GM12878 (cell line): ENCODE results near the gene GGT5. TPM values are rescaled to one million over a fixed set of nuclear protein-coding genes. Genes with fewer than 3 reads are reported as not detected.

Experiments
- ATAC-seq: fragments of 200-7000 bp; cut with Tn5 transposase; 3 replicates; pipeline ENCODE4 v1.9.1; 2020; ENCODE audit warnings: mild to moderate bottlenecking, moderate library complexity
- BruUV-seq: library from RNA; stranded (reverse); fragments of 400-500 nt; replicated peaks from 2 replicates; lab custom pipeline; 2021; lab: Mats Ljungman, UMichigan
- CTCF ChIA-PET: fragments of 300-600 bp; sonication (Branson Sonifier 250); formaldehyde crosslinking; extraction: SDS; loops from one replicate; lab custom pipeline; 2021; ENCODE audit warnings: inconsistent platforms; lab: Yijun Ruan, JAX
- POLR2A ChIA-PET: fragments of 350-600 bp; formaldehyde crosslinking; extraction: SDS; loops from one replicate; lab custom pipeline; 2021; ENCODE audit warnings: inconsistent platforms; lab: Charles Lee
- RAD21 ChIA-PET: fragments of 300-600 bp; sonication (Branson Sonifier 250); formaldehyde crosslinking; loops from one replicate; lab custom pipeline; 2023; ENCODE audit warnings: antibody characterized with exemption; ENCODE audit not compliant: unreplicated experiment; lab: Charles Lee
- SMC1A ChIA-PET: fragments of 300-600 bp; sonication (Branson Sonifier 250); formaldehyde crosslinking; loops from one replicate; lab custom pipeline; 2023; ENCODE audit not compliant: unreplicated experiment, uncharacterized antibody; lab: Charles Lee
- DNase-seq: peaks from one replicate; pipeline ENCODE4 v3.0.0-alpha.2; 2011; ENCODE audit warnings: low read depth, low spot score
- FAIRE-seq: peaks from 3 replicates; lab custom pipeline; 2011; peaks lifted over from hg19 to GRCh38; lab: Jason Lieb, UNC
- H2AFZ ChIP-seq: 2 replicates; pipeline ENCODE4 v1.6.0; 2011; ENCODE audit warnings: low read depth, low read length, control low read depth; ENCODE audit not compliant: control insufficient read depth
- H3K27ac ChIP-seq: 2 replicates; pipeline ENCODE4 v1.5.1; 2011; ENCODE audit warnings: control low read depth; ENCODE audit not compliant: control insufficient read depth, insufficient read depth
- H3K27me3 ChIP-seq, 2 experiments: replicated peaks in 1 of 2; 2 replicates each; pipeline versions ENCODE4 v1.6.0 to v1.6.1; 2011; ENCODE audit warnings: low read length in 1 of 2; ENCODE audit not compliant: control insufficient read depth in 2 of 2, insufficient read depth in 2 of 2
- H3K36me3 ChIP-seq, 2 experiments: 2 replicates each; pipeline ENCODE4 v1.5.1; 2011; ENCODE audit warnings: low read length in 1 of 2; ENCODE audit not compliant: control insufficient read depth in 2 of 2, insufficient read depth in 2 of 2
- H3K4me1 ChIP-seq: 2 replicates; pipeline ENCODE4 v1.6.1; 2011; ENCODE audit warnings: mild to moderate bottlenecking, low read length, moderate library complexity, mixed read lengths; ENCODE audit not compliant: control insufficient read depth, insufficient read depth
- H3K4me2 ChIP-seq: 2 replicates; pipeline ENCODE4 v1.6.0; 2011; ENCODE audit warnings: control low read depth; ENCODE audit not compliant: control insufficient read depth, insufficient read depth
- H3K4me3 ChIP-seq: fragments of 200-600 bp; sonication (generic); 2 replicates; pipeline ENCODE4 v1.5.1; 2016
- H3K79me2 ChIP-seq: 2 replicates; pipeline ENCODE4 v1.6.0; 2011; ENCODE audit warnings: low read length; ENCODE audit not compliant: control insufficient read depth, insufficient read depth
- H3K9ac ChIP-seq: 2 replicates; pipeline ENCODE4 v1.8.0; 2011; ENCODE audit warnings: low read length, control low read depth, mixed read lengths; ENCODE audit not compliant: control insufficient read depth, insufficient read depth
- H3K9me3 ChIP-seq: replicated peaks from 3 replicates; pipeline ENCODE4 v1.5.1; 2011; ENCODE audit warnings: mild to moderate bottlenecking, low read length; ENCODE audit not compliant: control insufficient read depth, insufficient read depth
- H4K20me1 ChIP-seq: 2 replicates; pipeline ENCODE4 v1.6.0; 2011; ENCODE audit not compliant: control insufficient read depth, insufficient read depth
- BCL11A ChIP-seq: IDR thresholded peaks from 2 replicates; pipeline ENCODE4 v1.6.1; 2011; ENCODE audit warnings: low read depth, low read length
- CHD4 ChIP-seq: fragments of 200-600 bp; sonication (generic); IDR thresholded peaks from 2 replicates; pipeline ENCODE4 v1.6.1; 2016; ENCODE audit warnings: mild to moderate bottlenecking
- EGR1 ChIP-seq, 2 experiments: IDR thresholded peaks; 1 replicate in 1 of 2; 2 replicates in 1 of 2; pipeline ENCODE4 v1.6.1; 2011 to 2012; ENCODE audit warnings: low read depth in 2 of 2, low read length in 2 of 2, borderline replicate concordance in 1 of 2, mild to moderate bottlenecking in 1 of 2, moderate library complexity in 1 of 2
- HDAC6 ChIP-seq: fragments of 200-600 bp; sonication (generic); IDR thresholded peaks from one replicate; pipeline ENCODE4 v1.8.0; 2017; ENCODE audit warnings: antibody characterized with exemption; ENCODE audit not compliant: unreplicated experiment
- MAX ChIP-seq: IDR thresholded peaks from 2 replicates; pipeline ENCODE4 v1.6.1; 2012; ENCODE audit warnings: low read depth, low read length, improper control_type of control experiment
- POLR2A ChIP-seq: IDR thresholded peaks from 2 replicates; pipeline ENCODE4 v1.6.1; 2011; ENCODE audit warnings: low read depth, mild to moderate bottlenecking, low read length
- SMAD1 ChIP-seq: fragments of 450-650 bp; IDR thresholded peaks from 2 replicates; pipeline ENCODE4 v1.6.1; 2018; ENCODE audit warnings: mild to moderate bottlenecking, low read depth; ENCODE audit not compliant: partially characterized antibody
- TARDBP ChIP-seq: IDR thresholded peaks from 2 replicates; pipeline ENCODE4 v1.6.1; 2016; ENCODE audit warnings: borderline replicate concordance
- TCF3 ChIP-seq: IDR thresholded peaks from 2 replicates; pipeline ENCODE4 v1.6.1; 2012; ENCODE audit warnings: low read depth, mild to moderate bottlenecking, low read length, borderline replicate concordance; ENCODE audit not compliant: insufficient read depth
- USF2 ChIP-seq: IDR thresholded peaks from 2 replicates; pipeline ENCODE4 v1.6.1; 2011; ENCODE audit warnings: low read depth, low read length, improper control_type of control experiment, borderline replicate concordance
- ZBTB4 ChIP-seq: fragments of 450-650 bp; formaldehyde crosslinking; IDR thresholded peaks from 2 replicates; pipeline ENCODE4 v1.4.0; 2022; ENCODE audit warnings: mild to moderate bottlenecking, moderate library complexity
- WGBS: methylation state at CpG from one replicate; pipeline ENCODE4 v1.1.6; 2016; ENCODE audit warnings: low lambda C conversion rate; ENCODE audit not compliant: insufficient replicate concordance, insufficient coverage; ENCODE audit errors: missing lambda C conversion rate; 5-methylcytosine and 5-hydroxymethylcytosine counted together
- in situ Hi-C: fragments of 300-500 bp; cut with MboI; formaldehyde crosslinking; loops from 9 replicates; pipeline ENCODE4 v1.14.3; 2018; ENCODE audit warnings: mixed read lengths
- intact Hi-C: fragments of 100-400 bp; cut with micrococcal nuclease; formaldehyde crosslinking; loops from one replicate; pipeline ENCODE4 v1.14.2; 2022; ENCODE audit not compliant: unreplicated experiment
- polyA plus RNA-seq, 11 experiments: library from polyadenylated mRNA; depleted of rRNA in 4 of 11; unstranded in 6 of 11; stranded (reverse) in 5 of 11; fragments of >200 nt; fragmentation: Nextera tagmentation in 4 of 11; fragmentation: Illumina TruSeq in 1 of 11; extraction: Ambion mirVana in 4 of 11; extraction: Trizol in 1 of 11; gene quantifications; 1 replicate in 1 of 11; 2 replicates in 10 of 11; pipeline versions ENCODE4 v1.2.1 to v1.2.3, GENCODE V29; 2011 to 2016; ENCODE audit warnings: inconsistent platforms in 2 of 11, missing spikeins in 2 of 11, low read depth in 1 of 11
- total RNA-seq, 4 experiments: library from RNA; depleted of rRNA in 3 of 4; stranded (reverse); fragments of >200 nt in 3 of 4; fragmentation: Illumina TruSeq in 1 of 4; extraction: Trizol in 1 of 4; gene quantifications; 2 replicates each; pipeline versions ENCODE4 v1.2.1 to v1.2.3, GENCODE V29; 2013 to 2021

The GGT5 gene
- total and polyA plus RNA-seq, 10 of the 15 experiments (the other 5 are each of a cell fraction or from before 2014, with no cell fraction given), result 0.34 TPM; not detected in 9

GRCh38 chr22:24209687-24210086, 35.2 kb downstream of the GGT5 start:
- TF ChIP-seq MAX (no peak), TARDBP (no peak), TCF3 (no peak), EGR1 (IDR thresholded peaks at IDR 0.05; ENCODE audit: borderline replicate concordance in 1 of 2, low read depth in 2 of 2, low read length in 2 of 2) (no peak), SMAD1 (no peak), CHD4 (no peak), ZBTB4 (CRISPR knock-in tag) (no peak), HDAC6 (no peak), USF2 (no peak), POLR2A (no peak), BCL11A (no peak)

More at GRCh38 chr22:24209687-24210086, 35.2 kb downstream of the GGT5 start:
- intact Hi-C loops, result no loop called here
- ATAC-seq, result no peak
- ChIA-PET RAD21 (no interaction called here), CTCF (interaction anchor here (0.9 to 1.4 kb wide), 2 partner anchors 21 kb away, joined by 4 to 6 read pairs; no protein-coding TSS in a partner anchor), POLR2A (no interaction called here), SMC1A (interaction anchor here (1.0 kb wide), 1 partner anchor 33 kb away, joined by 3 read pairs; no protein-coding TSS in a partner anchor)
- FAIRE-seq, result no peak
- Histone ChIP-seq H2AFZ (no peak overlapping the region), H3K36me3 (no peaks in the 10 kb centered on the region; a peak in 1 of 4 replicates), H3K9me3 (no peaks in the 10 kb centered on the region), H3K4me1 (no peaks in the 10 kb centered on the region), H3K9ac (no peak overlapping the region), H3K4me3 (no peak overlapping the region), H3K27ac (no peak overlapping the region), H3K79me2 (no peaks in the 10 kb centered on the region), H3K4me2 (no peak overlapping the region), H4K20me1 (no peaks in the 10 kb centered on the region), H3K27me3 (no peaks in the 10 kb centered on the region)
- 74% methylated on average over 4 of the region's 4 CpGs for WGBS
- no TSS peak for BruUV-seq
- no peak for DNase-seq
- in situ Hi-C loops, result no loop called here
